Islet precursor cell (in vitro differentiated cells): ENCODE measurements around the gene CSDE1.

Source experiments
- DNase-seq: peaks from one replicate; pipeline ENCODE4 v3.0.0-alpha.2; 2018

Gene CSDE1

DNA sequence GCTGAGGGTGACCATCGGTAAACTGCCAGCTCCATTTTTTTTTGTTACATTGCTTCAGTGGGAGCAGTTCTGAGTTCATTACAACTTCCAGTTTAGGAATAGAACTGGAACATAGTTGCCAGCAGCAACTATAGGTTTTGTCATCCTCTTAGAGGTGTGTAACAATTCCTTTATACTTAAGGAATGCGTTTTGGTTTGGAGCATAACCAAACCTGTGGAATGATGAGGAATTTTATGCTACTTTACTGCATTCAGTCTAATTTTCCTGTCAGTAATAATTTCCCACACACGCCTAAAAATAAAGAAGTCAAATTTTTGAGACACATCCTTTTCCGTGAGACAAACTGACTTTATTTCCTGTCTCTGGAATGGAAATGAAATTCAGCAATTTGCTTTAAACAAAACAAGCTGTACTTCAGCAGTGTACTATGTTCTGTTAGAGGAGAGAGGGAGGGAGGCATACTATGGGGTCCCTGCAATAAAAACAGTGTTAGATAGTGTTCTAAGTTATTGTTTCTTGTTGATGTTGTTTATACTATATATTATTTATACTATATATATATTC is 57.7 kb downstream of the CSDE1 start:
- DNase-seq, result no peak

DNA sequence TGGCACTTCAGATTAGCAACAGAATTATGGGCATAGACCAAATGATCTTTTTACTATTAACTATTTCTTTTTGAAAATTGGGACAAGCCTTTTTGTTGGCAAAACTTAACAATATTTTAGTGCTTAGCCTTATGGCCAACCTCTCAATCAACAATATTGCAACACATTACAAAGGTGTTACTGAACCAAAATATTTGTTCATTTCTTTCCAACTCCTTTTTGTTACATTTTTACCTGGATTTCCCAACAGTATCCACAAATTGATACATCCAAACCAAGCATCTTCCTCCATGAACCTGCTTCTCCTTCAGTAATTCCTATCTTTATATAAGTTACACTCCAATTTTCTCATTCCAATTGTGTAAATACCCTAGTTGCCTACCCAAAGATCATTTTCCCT is 61.0 kb downstream of the CSDE1 start:
- DNase-seq, result no peak

DNA sequence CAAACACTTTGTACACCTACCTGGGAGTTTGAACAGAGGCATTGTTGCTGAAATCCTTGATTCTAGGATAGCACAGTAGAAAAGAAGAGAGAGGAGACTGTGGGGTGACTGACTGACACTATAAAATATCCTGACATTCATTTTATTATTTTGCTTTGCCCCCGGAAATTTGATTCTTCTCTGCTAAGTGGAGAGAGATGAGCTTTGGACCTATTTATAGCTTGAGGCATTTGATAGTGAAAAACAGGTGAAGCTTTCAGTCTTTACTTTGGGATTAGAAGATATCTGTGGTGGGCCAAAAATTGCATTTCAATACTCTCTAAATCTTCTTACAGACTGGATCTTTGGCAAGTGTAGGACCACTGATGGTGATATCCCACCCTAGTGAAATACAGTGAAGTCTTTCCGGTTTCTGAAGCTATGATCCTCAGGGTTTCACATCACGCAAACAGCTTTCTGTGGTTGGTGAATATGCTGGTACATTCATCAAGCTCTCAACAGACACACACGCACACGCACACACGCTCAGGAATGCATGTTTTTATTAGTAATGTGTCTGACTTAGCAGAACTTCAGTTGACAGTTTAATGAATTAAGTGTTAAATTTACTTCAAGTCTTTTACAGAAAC is 62.2 kb downstream of the CSDE1 start, which contains the start of gene AMPD1:
AMPD1 (minus strand) TSS at position 117 of the 629 bp plus-strand sequence; CDS start at position 42, 75 bp downstream.
- DNase-seq, result no peak

DNA sequence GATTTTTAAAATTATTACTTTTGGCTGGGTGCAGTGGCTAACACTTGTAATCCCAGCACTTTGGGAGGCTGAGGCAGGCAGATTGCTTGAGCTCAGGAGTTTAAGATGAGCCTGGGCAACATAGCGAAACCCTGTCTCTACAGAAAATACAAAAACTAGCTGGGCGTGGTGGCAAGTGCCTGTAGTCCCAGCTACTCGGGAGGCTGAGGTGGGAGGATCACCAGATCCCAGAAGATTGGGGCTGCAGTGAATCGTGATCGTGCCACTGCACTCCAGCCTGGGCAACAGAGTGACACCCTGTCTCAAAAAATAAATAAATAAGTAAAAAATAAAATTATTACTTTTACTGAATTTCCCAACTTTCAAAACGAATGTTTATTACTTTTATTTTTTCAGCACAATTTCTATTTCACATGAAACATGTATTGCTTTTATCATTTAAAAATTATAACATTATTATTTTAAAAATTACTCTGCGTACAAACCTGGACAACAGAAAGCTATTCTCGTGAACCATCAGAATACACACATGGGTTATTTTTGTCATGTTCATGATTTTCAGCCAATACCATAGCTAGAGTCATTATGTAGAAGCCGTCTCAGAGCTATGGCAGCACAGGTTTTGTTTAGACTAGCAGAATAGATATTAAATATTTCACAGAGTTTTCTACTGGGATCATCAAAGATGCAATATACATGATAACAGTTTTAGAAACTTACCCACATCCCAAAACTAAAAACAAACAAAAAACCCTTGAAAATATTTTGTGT is 63.1 kb downstream of the CSDE1 start:
- no peak for DNase-seq

DNA sequence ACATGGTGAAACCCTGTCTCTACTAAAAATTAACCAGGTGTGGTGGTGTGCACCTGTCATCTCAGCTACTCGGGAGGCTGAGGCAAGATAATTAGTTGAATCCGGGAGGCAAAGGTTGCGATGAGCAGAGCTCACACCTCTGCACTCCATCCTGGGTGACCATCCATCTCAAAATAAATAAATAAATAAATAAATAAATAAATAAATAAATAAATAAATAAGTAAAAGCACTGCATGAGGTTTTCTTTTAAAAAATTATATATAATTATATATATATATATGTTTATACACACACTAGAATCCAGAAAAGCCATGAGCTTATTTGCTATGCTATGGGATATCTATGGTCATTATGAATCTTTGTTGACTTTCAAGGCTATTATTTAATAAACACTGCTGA is 64.8 kb downstream of the CSDE1 start:
- no peak for DNase-seq

DNA sequence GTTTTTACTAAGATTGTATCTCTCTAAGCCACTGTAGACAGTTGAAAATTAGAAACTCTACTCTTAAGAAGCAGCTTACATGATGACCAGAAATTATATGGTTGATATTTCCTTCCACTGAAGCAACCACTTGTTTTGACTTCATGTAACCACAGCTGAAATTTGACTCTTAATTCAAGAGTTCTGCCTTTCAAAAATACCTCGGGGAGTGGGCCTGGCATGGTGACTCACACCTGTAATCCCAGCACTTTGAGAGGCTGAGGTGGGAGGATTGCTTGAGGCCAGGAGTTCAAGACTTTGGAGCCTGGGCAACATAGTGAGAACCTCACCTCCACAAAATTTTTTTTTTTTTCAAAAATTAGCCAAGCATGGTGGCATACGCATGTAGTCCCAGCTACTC is 66.7 kb downstream of the CSDE1 start:
- DNase-seq, result peak; percentile 60

DNA sequence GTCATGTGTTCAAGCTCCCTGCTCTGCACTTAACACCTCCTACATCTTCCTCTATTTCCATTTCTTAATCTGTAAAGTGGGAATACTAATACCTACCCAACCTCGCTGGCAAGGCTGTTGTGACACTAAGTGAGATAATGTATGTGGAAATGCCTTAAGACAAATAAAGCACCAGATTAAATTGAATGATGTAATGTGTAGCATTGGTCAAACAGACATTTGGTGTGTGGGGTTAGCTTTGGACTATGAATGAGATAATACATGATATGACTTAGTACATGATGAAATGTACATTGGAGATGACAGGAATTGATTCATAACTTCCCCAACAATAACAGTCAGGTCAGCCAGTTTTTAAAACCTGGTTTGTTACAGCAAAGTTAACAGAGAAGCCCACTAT is 67.6 kb downstream of the CSDE1 start:
- DNase-seq, result no peak

DNA sequence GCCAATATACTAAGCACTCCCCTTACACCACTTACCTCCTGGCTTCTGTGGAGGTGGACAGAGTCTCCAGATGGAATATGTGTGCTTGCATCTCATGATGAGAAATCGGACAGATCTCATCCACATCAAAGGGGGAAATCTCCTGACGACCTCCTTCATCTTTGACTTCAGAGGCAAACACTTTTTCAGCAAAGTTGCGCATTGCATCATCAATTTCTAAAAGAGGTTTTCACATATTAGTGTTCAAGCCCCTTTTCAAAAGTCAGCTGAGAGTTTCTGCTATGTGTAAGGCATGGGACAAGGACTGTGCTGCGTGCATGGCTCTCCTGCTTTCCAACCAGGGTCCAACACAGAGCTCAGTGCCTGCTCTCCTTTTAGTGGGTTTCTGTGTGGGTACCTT is 69.3 kb downstream of the CSDE1 start:
- DNase-seq, result no peak

DNA sequence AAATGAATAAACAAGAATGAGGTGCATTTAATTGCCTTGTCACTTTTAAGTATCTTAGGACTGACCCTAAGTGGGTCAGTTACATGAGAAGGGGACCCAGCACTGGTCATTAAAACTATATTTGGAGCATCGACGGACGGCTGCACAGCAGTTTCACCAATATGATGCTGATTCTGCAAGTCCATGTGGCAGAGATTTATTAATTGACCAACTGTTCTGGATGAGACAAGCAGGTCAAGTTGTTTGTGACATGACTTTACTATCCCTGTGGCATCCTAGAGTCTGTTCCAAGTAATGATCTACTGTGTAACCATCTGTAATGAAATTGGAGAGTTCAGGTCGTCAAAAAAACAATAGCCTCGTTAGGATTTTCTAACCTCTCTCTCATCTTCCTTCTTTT is 71.9 kb downstream of the CSDE1 start:
- DNase-seq, result no peak

DNA sequence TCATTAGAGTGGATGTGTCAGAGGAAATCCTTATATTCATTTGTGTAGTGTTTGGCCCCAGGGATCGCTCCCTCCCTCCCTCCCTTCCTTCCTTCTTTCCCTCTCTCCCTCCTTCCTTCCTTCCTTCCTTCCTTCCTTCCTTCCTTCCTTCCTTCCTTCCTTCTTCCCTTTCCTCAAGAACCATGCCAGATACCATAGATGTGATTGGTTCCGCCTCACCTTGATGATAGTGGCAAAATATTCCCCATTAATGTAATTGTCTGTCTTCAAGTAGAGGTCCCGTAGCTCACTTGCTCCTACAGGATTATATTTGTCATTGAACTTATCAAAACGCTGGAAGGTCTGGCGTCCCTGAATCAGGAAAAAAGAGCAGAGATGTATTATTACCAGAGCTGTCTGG is 80.1 kb downstream of the CSDE1 start:
- no peak for DNase-seq

DNA sequence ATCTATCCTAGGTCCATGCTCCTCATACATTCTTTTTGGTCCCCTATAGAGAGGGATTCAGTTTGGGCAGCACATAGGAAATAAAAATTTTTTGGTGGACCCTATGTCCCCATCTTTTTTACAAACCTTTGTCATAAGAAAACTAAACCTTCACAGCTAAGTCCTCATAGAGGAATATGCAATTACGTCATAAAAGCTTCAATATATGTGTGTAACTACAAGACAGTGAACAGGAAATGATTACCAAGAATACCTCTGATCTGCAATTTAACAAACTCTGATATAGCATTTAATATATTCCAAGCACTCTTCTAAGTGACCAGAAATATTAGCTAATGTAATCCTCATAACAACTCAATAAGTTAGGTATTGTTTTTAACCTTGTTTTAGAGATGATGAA is 81.7 kb downstream of the CSDE1 start:
- no peak for DNase-seq

DNA sequence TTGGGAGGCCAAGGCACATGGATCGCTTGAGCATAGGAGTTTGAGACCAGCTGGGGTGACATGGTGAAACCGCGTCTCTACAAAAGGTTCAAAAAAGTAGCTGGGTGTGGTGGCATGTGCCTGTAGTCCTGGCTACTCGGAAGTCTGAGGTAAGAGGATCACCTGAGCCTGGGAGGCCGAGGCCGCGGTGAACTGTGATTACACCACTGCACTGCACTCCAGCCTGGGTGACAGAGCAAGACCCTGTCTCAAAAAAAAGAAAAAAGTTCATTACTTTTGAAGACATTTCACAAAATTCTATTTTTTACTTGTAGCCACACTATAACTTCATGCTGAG is 85.9 kb downstream of the CSDE1 start:
- DNase-seq, result no peak

DNA sequence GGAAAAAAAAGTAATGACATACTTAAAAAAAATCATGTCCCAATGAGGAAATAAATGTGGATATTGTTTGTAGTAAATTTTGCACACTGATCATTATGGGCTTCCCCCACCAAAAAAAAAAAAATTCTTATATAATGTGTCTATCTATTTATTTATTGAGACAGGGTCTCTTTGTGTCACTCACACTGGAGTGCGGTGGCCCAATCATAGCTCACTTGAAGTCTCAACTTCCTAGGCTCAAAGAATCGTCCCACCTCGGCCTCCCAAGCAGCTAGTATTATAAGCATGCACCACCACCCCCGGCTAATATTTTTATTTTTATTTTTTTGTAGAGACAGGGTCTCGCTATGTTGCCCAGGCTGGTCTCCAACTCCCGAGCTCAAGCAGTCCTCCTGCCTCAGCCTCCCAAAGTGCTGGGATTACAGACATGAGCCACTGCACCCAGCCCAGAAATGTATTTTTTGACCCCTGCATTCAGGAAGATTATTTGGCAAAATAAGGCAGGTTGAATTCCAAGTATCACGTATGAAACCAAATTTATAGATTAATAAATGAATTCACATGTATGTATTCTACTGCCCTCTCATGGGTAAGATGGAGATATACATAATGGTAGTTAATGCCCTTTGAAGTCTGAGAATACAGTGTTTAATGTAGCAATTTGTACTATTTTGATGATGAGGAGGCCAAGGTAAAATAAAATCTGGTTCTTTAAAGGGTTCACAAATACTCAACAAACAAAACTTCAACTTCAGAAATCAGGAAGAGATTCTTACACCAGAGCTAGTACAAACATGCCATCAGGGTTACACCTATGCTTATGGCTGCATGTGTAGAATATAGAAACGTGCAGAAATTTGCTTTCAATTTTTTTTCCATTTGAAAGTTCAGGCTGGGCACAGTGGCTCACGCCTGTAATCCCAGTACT is 86.5 kb downstream of the CSDE1 start:
- no peak for DNase-seq

DNA sequence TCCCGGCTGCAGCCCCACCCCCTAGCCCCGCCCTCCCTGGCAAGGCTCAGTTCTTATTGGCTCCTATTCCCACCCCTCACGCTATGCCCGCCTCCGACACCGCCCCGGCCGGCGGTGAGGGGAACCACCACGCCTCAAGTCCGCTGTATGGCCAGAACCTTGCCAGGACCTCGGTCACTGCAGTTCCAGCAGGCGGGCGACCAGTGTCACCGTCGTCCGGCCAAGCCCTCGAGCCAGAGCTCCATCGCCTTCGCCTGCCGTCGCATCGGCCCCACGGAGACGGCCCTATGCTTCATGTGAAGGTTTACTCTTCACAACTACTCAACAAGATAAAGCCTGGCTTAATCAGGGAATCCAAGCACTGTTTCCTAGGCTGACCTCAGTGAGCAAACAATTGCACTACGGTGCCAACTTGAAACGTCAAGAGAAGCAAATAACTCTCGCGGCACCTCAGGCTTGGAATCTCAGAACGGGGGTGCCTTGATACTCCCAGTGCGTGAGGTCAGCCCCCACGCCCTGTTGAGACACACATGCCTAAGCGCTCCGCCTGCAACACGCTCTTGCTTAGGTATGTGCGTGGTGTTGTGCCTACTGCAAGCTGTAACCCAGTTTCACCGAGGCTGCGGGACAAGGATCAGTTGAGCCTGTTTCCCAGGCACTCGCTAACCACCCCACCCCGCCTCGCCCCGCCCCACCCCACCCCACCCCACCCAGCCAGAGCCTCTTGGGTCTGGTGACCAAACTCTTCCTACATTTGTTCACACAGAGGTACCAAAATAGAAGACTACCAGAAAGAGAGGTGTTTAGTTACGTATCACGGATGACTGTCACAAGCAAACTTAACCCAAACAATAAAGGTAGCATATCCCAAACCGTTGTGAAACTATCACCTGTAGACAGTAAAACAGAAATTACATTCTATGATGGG is 87.4 kb downstream of the CSDE1 start:
- DNase-seq, result peak; percentile 98

DNA sequence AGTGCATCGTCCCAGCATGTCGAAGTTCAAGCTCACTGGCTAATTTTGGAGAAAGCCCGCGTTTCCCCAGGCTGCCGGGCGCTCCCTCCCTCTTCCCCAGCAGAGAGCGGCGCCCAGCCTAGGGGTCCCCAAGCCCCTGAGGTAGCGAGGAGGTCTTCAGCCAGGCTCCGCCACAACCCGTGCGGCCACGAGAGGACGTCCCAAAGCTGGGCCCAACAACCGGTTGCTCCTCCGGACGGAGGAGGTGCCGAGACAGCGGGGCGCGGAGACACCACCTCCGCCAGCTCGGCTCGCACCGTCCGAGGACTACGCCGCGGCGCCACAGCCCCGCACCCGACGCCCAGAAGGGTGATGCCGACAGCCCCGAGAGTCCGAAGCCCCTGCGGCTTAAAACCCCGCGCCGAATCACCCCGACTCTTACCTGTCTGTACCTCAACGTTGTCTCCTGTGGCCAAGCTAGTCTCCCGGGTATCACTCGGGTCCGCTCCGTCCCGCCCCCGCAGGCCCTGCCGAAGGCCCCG is 88.2 kb downstream of the CSDE1 start, which contains the start of gene DENND2C:
DENND2C (minus strand) TSS at position 488 of the 521 bp plus-strand sequence. CDS start 44,065 bp downstream, outside the sequence.
- no peak for DNase-seq

DNA sequence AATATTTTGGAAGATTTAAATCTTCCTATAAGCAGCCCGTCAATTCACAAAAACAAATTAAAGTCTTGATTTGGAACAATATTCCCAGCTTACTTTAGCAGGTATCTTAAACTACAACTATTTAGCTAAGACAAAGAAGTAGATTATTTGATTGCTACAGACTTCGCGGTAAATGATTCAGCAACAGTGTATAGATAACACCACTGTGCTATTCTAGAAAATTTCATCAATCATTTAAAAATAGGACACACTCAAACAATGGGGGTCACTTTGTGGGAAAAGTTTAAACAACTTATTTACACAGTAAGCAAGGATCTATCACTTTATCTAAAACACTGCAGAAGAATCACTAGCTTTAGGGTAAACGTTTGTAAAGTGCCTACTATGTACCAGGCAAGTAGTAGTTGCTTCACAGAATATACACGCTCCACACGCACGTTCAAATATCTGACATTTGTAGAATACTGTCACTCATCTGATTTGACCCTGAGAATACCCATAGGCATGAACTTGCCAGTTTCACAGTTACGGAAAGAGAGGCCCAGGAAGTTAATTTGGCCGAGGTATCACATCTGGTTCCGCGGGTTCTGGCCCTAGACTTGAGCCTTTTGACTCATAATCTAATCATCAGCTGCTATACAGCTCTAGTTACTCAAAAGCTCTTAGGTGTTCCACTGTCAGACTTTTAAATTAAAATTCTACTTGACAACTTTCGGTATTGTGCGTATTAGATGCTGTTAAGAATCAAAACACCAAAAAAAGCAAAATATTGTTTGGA is 88.8 kb downstream of the CSDE1 start:
- DNase-seq, result no peak

DNA sequence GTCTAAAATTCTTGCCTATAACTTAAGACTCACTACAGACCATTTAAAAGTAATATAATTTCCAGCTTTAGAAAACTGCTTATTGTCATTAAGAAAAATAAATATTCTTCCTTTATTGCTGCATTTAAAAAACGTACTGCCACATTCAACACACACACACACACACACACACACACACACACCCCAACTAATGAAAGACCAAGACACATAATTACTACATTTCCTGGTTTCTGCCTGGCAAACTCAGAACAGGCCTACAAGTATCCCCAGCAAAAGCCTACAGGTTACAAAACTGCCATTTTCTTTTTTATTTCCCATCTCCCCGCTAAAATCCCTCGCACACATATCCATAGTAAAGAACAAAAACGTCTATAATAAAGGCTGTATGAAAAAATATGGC is 89.4 kb downstream of the CSDE1 start:
- no peak for DNase-seq

DNA sequence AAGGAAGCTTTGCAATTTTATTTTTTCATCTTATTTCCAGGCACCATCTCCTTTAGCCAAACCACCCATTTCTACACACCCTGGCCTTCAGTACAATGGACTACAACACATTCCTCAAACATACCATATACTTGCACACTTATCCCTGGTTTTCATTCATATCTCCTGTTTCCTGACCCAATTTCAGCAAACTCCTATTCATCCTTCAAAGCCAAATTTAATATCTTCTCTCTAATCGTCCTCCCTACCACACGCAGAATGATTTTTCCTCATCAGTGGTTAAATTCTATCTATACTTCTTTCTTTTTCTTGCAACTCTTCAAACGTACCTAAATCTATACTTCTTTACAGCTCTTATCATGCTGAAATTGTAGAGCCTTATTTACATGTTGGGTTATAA is 90.8 kb downstream of the CSDE1 start:
- DNase-seq, result no peak
